Fibroblast of skin of left biceps (primary cell): Measurements from ENCODE around the gene B3GAT1.

Experiments
- DNase-seq, 2 experiments: peaks; one replicate each; pipeline ENCODE4 v3.0.0-alpha.2; 2013; ENCODE audit warnings: low read depth in 2 of 2

Gene B3GAT1

GRCh38 chr11:134337051-134337450 is 75.0 kb downstream of the B3GAT1 start:
- DNase-seq = no peak

DNA sequence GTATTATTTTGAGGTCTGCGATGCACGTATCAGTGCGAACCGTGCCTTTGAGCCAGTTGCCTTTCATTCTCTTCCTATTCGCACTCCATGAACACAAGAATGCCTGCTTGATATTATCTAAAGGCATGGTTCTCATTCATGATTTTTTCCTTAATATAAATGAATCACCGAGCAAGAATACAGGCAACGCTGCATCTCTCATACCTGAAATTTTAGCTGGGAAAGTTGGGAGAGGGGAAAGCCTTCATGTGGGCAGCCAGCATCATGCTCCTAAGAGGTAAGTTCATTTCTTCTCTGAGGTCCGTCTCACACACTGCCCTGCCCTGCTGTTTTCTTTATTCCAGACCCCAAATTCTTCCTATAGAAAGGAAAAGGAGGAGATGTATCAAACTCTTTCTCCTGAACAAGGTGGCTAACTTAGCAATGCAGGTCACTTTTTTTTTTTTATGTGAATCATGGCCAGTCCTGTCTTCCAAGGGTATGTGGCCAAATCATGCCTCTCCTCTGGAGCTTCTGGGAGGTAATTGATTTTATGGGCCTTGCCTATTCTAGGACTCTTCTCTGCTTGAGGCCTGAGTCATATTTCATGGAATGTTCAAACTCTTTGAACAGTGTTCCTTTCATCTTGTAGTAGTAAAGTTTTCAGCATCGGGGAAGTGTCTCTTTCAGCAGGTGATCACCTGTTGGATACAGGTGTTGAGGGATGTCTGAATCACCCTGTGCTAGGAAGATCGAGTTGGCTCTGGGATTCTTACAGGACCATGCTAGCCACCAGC is 77.1 kb downstream of the B3GAT1 start:
- DNase-seq = no peak

GRCh38 chr11:134333946-134334345 is 78.1 kb downstream of the B3GAT1 start:
- DNase-seq = no peak

GRCh38 chr11:134333312-134333711 is 78.7 kb downstream of the B3GAT1 start:
- no peak for DNase-seq

- no peak for DNase-seq
Observed at GRCh38 chr11:134332782-134333181, 79.3 kb downstream of the B3GAT1 start.

- no peak for DNase-seq
Observed at GRCh38 chr11:134332189-134332631, 79.8 kb downstream of the B3GAT1 start.

- DNase-seq = peak in 1 of 2 experiments; percentile 2
Observed at GRCh38 chr11:134331354-134332188, 80.5 kb downstream of the B3GAT1 start, which contains the start of gene GLB1L2. Gene GLB1L2, plus strand, starts transcription at chr11:134331988. Its CDS starts 74 bp downstream, at chr11:134332062.

GRCh38 chr11:134330611-134331353 is 81.3 kb downstream of the B3GAT1 start:
- no peak for DNase-seq
